LNCaP clone FGC (cell line): ENCODE data around the gene MAP1A.

Experiments used
- DNase-seq: peaks from one replicate; pipeline ENCODE4 v3.0.0-alpha.2; 2011; ENCODE audit warnings: low read depth
- H3K4me3 ChIP-seq: 2 replicates; pipeline ENCODE4 v1.5.1; 2011; ENCODE audit warnings: mild to moderate bottlenecking, low read depth, low read length, control low read depth
- TF ChIP-seq, protein P1 (sequence below): IDR thresholded peaks from 2 replicates; pipeline ENCODE4 v1.5.1; 2012; ENCODE audit warnings: mild to moderate bottlenecking; ENCODE audit not compliant: control insufficient read depth, insufficient read depth; ENCODE audit errors: extremely low read depth

The MAP1A gene

DNA sequence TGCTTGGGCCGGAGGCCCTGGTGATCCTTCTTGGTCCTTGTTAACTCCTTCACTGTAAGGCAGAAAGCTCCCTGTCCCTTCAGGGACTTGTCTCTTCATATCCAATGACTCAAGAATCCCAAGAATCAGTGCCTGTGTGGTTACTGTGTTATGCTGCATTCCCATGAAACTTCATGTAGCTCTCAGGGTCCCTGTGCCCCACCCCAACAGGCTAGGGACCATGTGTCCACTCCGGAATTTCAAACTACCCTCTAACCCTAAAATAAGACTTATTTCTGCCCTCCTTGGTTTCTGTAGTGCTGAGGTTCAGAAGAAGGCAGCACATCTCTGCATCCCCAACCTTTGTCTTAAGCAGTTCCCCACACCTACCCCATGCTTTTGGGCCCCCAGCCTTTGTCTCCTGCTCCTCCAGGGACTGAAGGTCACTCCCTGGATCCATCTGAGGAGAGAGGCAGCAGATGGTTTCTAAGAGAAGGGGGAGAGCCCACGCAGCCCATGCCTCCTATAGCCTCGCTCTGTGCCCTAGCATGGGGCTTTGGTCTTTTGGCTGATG lies 531 bp upstream of the MAP1A start:
- no peak overlapping the region for H3K4me3 ChIP-seq
- DNase-seq: no peak
- TF ChIP-seq, protein P1, sequence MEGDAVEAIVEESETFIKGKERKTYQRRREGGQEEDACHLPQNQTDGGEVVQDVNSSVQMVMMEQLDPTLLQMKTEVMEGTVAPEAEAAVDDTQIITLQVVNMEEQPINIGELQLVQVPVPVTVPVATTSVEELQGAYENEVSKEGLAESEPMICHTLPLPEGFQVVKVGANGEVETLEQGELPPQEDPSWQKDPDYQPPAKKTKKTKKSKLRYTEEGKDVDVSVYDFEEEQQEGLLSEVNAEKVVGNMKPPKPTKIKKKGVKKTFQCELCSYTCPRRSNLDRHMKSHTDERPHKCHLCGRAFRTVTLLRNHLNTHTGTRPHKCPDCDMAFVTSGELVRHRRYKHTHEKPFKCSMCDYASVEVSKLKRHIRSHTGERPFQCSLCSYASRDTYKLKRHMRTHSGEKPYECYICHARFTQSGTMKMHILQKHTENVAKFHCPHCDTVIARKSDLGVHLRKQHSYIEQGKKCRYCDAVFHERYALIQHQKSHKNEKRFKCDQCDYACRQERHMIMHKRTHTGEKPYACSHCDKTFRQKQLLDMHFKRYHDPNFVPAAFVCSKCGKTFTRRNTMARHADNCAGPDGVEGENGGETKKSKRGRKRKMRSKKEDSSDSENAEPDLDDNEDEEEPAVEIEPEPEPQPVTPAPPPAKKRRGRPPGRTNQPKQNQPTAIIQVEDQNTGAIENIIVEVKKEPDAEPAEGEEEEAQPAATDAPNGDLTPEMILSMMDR: no peak

DNA sequence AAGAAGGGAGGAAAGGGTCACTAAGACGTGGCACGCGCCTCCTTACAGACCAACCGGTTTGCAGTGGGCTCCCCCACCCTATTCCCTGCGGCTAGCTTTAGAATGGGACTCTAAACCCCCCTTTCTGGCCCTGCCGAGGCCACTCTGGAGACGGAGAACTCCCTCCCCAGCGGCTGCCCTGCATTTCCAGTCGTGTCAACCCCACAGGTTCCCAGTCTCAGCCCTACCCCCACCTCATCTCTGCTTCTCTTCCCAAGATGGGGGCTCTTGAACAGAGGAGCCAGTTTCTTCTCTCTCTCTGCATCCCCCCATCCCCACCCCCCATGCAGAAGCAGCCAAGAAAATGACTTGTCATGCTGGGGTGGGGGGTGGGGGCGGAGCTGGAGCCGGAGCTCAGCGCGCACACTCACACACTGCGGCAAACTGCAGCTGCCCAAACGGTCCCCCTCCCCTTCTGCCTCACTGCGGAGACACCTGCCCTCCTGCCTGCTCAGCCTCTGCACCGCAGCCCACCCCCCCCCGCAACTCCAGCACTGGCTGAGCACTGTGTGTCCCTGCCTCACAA lies 871 bp downstream of the MAP1A start:
- no peak overlapping the region for H3K4me3 ChIP-seq
- TF ChIP-seq, protein P1: no peak
- DNase-seq: no peak

DNA sequence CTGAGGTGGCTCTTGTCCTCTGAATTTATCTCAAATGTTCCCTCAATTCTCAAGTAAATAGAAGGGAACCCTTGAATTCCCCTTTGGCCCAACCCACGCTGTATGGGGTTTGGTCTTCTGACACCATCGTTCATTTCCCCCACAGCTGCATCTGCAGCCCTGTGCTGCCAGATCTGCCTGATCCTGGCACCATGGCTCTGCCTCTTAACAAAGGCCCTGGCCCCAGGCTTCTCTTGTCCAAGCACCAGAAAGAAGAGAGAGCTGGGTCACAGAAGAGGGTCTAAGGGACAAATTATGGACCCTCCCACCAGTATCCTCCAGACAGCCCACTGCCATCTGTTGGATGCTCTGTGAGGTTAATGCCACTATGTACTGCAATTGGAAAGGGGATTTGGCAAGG lies 1.8 kb downstream of the MAP1A start:
- no peak for DNase-seq
- TF ChIP-seq, protein P1: no peak
- no peak overlapping the region for H3K4me3 ChIP-seq

DNA sequence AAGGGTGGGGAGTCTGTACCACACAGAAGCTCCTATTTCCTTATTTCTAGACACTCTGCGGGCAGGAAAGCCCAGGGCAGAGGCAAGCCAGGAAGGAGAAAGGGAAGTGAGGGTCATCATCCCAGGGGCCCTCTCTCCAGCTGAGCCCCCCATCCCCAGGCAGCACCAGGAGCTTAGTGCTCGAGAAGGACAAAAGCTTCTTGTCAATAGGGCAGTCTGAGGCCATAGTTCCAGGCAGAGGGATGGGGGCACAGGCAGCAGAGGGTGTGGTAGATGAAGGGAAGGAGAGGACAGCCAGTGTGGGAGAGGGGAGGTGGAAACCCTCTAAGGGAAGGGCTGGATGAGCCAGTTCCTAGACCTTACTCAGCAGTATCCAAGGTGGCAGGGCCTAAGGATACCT lies 2.7 kb downstream of the MAP1A start:
- TF ChIP-seq, protein P1: no peak
- H3K4me3 ChIP-seq: no peak overlapping the region
- DNase-seq: no peak

DNA sequence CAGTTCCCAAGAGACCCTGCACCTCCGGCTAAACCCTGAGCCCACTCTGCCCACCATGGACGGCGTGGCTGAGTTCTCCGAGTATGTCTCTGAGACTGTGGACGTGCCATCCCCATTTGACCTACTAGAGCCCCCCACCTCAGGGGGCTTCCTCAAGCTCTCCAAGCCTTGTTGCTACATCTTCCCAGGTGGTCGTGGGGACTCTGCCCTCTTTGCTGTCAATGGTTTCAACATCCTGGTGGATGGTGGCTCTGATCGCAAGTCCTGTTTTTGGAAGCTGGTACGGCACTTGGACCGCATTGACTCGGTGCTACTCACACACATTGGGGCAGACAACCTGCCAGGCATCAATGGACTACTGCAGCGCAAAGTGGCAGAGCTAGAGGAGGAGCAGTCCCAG lies 4.0 kb downstream of the MAP1A start:
- DNase-seq: no peak
- TF ChIP-seq, protein P1: no peak
- H3K4me3 ChIP-seq: no peak overlapping the region

DNA sequence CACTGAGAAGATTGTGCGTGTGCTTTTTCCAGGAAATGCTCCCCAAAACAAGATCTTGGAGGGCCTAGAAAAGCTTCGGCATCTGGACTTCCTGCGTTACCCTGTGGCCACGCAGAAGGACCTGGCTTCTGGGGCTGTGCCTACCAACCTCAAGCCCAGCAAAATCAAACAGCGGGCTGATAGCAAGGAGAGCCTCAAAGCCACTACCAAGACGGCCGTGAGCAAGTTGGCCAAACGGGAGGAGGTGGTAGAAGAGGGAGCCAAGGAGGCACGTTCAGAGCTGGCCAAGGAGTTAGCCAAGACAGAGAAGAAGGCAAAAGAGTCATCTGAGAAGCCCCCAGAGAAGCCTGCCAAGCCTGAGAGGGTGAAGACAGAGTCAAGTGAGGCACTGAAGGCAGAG lies 4.8 kb downstream of the MAP1A start:
- DNase-seq: no peak
- H3K4me3 ChIP-seq: no peak overlapping the region
- TF ChIP-seq, protein P1: no peak

DNA sequence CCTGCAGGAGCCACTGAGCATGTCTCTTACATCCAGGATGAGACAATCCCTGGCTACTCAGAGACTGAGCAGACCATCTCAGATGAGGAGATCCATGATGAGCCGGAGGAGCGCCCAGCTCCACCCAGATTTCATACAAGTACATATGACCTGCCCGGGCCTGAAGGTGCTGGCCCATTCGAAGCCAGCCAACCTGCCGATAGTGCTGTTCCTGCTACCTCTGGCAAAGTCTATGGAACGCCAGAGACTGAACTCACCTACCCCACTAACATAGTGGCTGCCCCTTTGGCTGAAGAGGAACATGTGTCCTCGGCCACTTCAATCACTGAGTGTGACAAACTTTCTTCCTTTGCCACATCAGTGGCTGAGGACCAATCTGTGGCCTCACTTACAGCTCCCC lies 6.2 kb downstream of the MAP1A start:
- DNase-seq: no peak
- TF ChIP-seq, protein P1: no peak
- no peak overlapping the region for H3K4me3 ChIP-seq
